Progenitor cell of endocrine pancreas (in vitro differentiated cells): ENCODE results near the gene RIPOR2. TPM values are rescaled to one million over a fixed set of nuclear protein-coding genes. Genes with fewer than 3 reads are reported as not detected.
A peak's percentile ranks its signal among the peaks of the same experiment; 100 is the strongest.

ENCODE experiments used
- DNase-seq: peaks from one replicate; pipeline ENCODE4 v3.0.0; 2021; ENCODE audit warnings: low spot score; ENCODE audit not compliant: unreplicated experiment
- H3K27ac Mint-ChIP-seq: 2 replicates; pipeline ENCODE4 v1.8.0; 2021; ENCODE audit warnings: mild to moderate bottlenecking, moderate library complexity, mixed read lengths
- H3K27me3 Mint-ChIP-seq: 2 replicates; pipeline ENCODE4 v1.8.0; 2021; ENCODE audit warnings: mixed read lengths
- H3K36me3 Mint-ChIP-seq: 2 replicates; pipeline ENCODE4 v1.8.0; 2022; ENCODE audit warnings: mixed read lengths; ENCODE audit not compliant: insufficient read depth
- H3K4me1 Mint-ChIP-seq: 2 replicates; pipeline ENCODE4 v1.8.0; 2021; ENCODE audit warnings: low read depth, mixed read lengths
- H3K4me3 Mint-ChIP-seq: 2 replicates; pipeline ENCODE4 v1.8.0; 2021; ENCODE audit warnings: low read depth, mild to moderate bottlenecking, moderate library complexity, mixed read lengths
- H3K9me3 Mint-ChIP-seq: 2 replicates; pipeline ENCODE4 v1.8.0; 2021; ENCODE audit warnings: low read depth, mixed read lengths
- total RNA-seq: library from RNA; stranded (reverse); gene quantifications from 2 replicates; pipeline ENCODE4 v1.2.1, GENCODE V29; 2021
- TF ChIP-seq, protein P1 (sequence below): fragments of 200-600 bp; sonication (generic); IDR thresholded peaks from one replicate; pipeline ENCODE4 v1.5.0; 2021; ENCODE audit warnings: antibody characterized with exemption, mild to moderate bottlenecking; ENCODE audit not compliant: unreplicated experiment

RIPOR2 gene
- total RNA-seq, 1 donor from 2014 or later, result 2.2 TPM

DNA sequence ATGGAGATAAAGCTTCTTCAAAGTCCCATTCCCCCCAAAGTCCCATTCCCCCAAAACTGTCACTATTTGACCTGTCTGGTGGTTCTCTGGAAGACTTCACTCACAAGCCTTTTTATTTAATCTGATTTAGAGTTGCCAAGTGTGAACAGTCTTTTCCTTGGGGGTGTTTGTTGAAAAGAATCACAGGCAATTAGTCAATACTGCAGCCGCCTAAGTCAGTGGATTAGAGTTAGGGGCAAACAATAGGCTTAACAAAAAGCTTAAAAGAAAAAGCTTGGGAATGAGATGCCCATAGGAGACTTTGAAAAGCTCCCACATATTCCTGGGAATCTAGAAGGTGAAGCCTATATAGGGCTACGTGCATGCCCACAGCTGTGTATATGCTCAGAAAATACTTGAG is 8.0 kb upstream of the RIPOR2 start:
- H3K36me3 Mint-ChIP-seq, result peaks cover 2% of the 10 kb centered on the region

GRCh38 chr6:24940311-24940917 is 4.7 kb upstream of the RIPOR2 start:
- peaks cover 2% of the 10 kb centered on the region for H3K36me3 Mint-ChIP-seq
- H3K27me3 Mint-ChIP-seq, result peaks cover 11% of the 10 kb centered on the region
- TF ChIP-seq, protein P1, sequence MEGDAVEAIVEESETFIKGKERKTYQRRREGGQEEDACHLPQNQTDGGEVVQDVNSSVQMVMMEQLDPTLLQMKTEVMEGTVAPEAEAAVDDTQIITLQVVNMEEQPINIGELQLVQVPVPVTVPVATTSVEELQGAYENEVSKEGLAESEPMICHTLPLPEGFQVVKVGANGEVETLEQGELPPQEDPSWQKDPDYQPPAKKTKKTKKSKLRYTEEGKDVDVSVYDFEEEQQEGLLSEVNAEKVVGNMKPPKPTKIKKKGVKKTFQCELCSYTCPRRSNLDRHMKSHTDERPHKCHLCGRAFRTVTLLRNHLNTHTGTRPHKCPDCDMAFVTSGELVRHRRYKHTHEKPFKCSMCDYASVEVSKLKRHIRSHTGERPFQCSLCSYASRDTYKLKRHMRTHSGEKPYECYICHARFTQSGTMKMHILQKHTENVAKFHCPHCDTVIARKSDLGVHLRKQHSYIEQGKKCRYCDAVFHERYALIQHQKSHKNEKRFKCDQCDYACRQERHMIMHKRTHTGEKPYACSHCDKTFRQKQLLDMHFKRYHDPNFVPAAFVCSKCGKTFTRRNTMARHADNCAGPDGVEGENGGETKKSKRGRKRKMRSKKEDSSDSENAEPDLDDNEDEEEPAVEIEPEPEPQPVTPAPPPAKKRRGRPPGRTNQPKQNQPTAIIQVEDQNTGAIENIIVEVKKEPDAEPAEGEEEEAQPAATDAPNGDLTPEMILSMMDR, result no peak
- no peak for DNase-seq
- H3K27ac Mint-ChIP-seq, result no peak overlapping the region
- peaks cover 7% of the 10 kb centered on the region for H3K4me1 Mint-ChIP-seq
- H3K9me3 Mint-ChIP-seq, result peaks cover 13% of the 10 kb centered on the region
- no peak overlapping the region for H3K4me3 Mint-ChIP-seq

More for the DNA sequence above, 8.0 kb upstream of the RIPOR2 start:
- peaks cover 13% of the 10 kb centered on the region for H3K9me3 Mint-ChIP-seq
- no peaks in the 10 kb centered on the region for H3K4me1 Mint-ChIP-seq
- no peak overlapping the region for H3K4me3 Mint-ChIP-seq
- TF ChIP-seq, protein P1, result no peak
- H3K27ac Mint-ChIP-seq, result no peak overlapping the region
- DNase-seq, result no peak
- H3K27me3 Mint-ChIP-seq, result peaks cover under 1% of the 10 kb centered on the region

- peaks cover 13% of the 10 kb centered on the region for H3K4me1 Mint-ChIP-seq
- DNase-seq, result no peak
- H3K27me3 Mint-ChIP-seq, result peaks cover 17% of the 10 kb centered on the region
- no peak overlapping the region for H3K4me3 Mint-ChIP-seq
- H3K36me3 Mint-ChIP-seq, result no peaks in the 10 kb centered on the region
- no peaks in the 10 kb centered on the region for H3K9me3 Mint-ChIP-seq
- TF ChIP-seq, protein P1, result no peak
- no peak overlapping the region for H3K27ac Mint-ChIP-seq
Observed at GRCh38 chr6:24936641-24937317, 1.0 kb upstream of the RIPOR2 start.

- Mint-ChIP-seq H3K4me1 (peaks cover 26% of the 10 kb centered on the region), H3K27me3 (peaks cover 17% of the 10 kb centered on the region), H3K36me3 (no peaks in the 10 kb centered on the region), H3K27ac (no peak overlapping the region), H3K4me3 (no peak overlapping the region), H3K9me3 (no peaks in the 10 kb centered on the region)
- TF ChIP-seq, protein P1, result peak; percentile 53
- DNase-seq, result no peak
Observed at GRCh38 chr6:24933868-24934401, 1.8 kb downstream of the RIPOR2 start.

GRCh38 chr6:24933266-24933665 is 2.5 kb downstream of the RIPOR2 start:
- Mint-ChIP-seq H3K36me3 (no peaks in the 10 kb centered on the region), H3K27me3 (peaks cover 17% of the 10 kb centered on the region), H3K4me3 (no peak overlapping the region), H3K27ac (no peak overlapping the region), H3K4me1 (peaks cover 26% of the 10 kb centered on the region), H3K9me3 (no peaks in the 10 kb centered on the region)
- TF ChIP-seq, protein P1, result no peak
- DNase-seq, result no peak
